ENCODE results near the gene CCDC50.

CCDC50 gene

DNA sequence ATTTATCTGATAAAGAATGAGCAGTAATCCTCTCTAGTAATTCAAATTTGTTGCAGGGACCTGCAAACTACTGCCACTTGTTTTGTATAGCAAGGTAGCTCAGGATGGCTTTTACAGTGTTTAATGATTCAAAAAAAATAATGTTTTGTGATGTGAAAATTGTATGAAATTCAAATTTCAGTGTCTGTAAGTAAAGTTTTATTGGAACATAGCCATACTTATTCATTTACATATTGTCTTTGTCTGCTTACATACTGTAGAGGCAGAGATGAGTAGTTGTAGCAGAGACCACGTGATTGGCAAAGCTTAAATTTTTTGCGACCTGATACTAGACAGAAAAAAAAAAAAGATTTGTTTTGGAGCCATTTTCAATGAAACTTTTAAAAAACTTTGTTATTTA, 7.6 kb downstream of the CCDC50 start:
- no peak for DNase-seq (ENCODE audit: extremely low read depth, low read depth)
- TF ChIP-seq, protein P1, sequence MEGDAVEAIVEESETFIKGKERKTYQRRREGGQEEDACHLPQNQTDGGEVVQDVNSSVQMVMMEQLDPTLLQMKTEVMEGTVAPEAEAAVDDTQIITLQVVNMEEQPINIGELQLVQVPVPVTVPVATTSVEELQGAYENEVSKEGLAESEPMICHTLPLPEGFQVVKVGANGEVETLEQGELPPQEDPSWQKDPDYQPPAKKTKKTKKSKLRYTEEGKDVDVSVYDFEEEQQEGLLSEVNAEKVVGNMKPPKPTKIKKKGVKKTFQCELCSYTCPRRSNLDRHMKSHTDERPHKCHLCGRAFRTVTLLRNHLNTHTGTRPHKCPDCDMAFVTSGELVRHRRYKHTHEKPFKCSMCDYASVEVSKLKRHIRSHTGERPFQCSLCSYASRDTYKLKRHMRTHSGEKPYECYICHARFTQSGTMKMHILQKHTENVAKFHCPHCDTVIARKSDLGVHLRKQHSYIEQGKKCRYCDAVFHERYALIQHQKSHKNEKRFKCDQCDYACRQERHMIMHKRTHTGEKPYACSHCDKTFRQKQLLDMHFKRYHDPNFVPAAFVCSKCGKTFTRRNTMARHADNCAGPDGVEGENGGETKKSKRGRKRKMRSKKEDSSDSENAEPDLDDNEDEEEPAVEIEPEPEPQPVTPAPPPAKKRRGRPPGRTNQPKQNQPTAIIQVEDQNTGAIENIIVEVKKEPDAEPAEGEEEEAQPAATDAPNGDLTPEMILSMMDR (IDR thresholded peaks at IDR 0.05; ENCODE audit: low read depth, low read length, missing control alignments), result no peak

DNA sequence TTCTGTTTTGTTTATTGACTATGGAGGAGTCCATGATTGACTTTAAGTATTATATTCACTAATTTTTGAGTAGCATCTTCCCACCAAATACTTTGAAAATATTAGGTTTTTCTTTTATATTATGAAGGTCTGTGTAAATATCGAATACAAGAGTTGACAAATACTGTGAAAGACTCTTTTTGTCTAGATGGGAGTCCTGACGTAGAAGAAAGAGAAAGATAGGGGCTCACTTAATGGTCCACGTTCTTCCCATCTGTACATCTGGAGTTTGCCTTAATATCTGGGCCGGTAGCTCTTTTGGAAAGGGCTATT, 8.9 kb downstream of the CCDC50 start:
- DNase-seq (ENCODE audit: extremely low read depth, low read depth), result no peak
- TF ChIP-seq, protein P1 (IDR thresholded peaks at IDR 0.05; ENCODE audit: low read depth, low read length, missing control alignments), result no peak
- H3K4me3 ChIP-seq (replicated peaks; ENCODE audit: low read depth, low read length), result no peak overlapping the region

More for the DNA sequence above, 7.6 kb downstream of the CCDC50 start:
- no peak overlapping the region for H3K4me3 ChIP-seq (replicated peaks; ENCODE audit: low read depth, low read length)

- no peak for DNase-seq (ENCODE audit: extremely low read depth, low read depth)
- no peak overlapping the region for H3K4me3 ChIP-seq (replicated peaks; ENCODE audit: low read depth, low read length)
- TF ChIP-seq, protein P1 (IDR thresholded peaks at IDR 0.05; ENCODE audit: low read depth, low read length, missing control alignments), result no peak
Observed at GRCh38 chr3:191339316-191339917, 10.2 kb downstream of the CCDC50 start.

GRCh38 chr3:191340351-191340750, 11.2 kb downstream of the CCDC50 start:
- TF ChIP-seq, protein P1 (IDR thresholded peaks at IDR 0.05; ENCODE audit: low read depth, low read length, missing control alignments), result no peak
- DNase-seq (ENCODE audit: extremely low read depth, low read depth), result no peak

GRCh38 chr3:191340966-191341365, 11.8 kb downstream of the CCDC50 start:
- TF ChIP-seq, protein P1 (IDR thresholded peaks at IDR 0.05; ENCODE audit: low read depth, low read length, missing control alignments), result no peak
- H3K4me3 ChIP-seq (replicated peaks; ENCODE audit: low read depth, low read length), result no peak overlapping the region
- DNase-seq (ENCODE audit: extremely low read depth, low read depth), result no peak

More at GRCh38 chr3:191340351-191340750, 11.2 kb downstream of the CCDC50 start:
- no peak overlapping the region for H3K4me3 ChIP-seq (replicated peaks; ENCODE audit: low read depth, low read length)

DNA sequence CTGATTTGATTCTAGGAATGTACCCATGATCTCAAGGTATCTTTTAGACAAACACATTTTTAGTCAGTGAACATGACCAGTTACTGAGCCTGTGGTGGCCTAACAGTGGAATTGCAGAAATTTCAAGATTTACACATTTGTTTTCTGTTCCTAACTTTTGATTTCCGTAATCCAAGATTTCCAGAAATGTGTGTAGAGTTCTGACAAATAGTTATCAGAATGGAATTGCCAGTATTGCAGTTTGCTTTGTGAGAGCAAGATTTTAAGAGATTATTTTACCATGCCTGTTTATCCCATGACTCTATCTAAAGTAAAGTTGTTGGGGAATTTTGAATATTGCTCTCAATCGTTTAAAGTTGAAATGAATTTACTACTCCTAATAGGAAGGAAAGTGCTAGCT, 12.8 kb downstream of the CCDC50 start:
- TF ChIP-seq, protein P1 (IDR thresholded peaks at IDR 0.05; ENCODE audit: low read depth, low read length, missing control alignments), result no peak
- H3K4me3 ChIP-seq (replicated peaks; ENCODE audit: low read depth, low read length), result no peak overlapping the region
- no peak for DNase-seq (ENCODE audit: extremely low read depth, low read depth)

DNA sequence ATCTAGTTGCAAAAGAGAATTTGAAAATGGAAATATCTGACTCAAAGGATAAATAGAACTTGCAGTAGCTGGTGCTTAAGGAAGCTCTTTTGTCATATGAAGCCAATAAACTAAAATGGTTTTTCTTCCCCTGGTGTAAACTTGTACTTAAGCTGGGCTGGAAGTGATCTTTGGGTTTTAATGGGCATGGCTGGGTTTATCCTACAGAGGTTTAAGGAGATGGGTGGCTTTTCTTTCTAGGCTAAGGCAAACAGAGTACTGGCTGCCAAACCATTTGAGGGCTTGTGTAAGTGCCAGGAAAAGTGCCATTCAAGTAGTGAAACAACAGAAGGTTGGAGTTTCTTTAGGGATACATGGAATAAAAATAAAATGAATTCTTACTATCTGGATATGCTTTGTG, 13.2 kb downstream of the CCDC50 start:
- DNase-seq (ENCODE audit: extremely low read depth, low read depth), result no peak
- TF ChIP-seq, protein P1 (IDR thresholded peaks at IDR 0.05; ENCODE audit: low read depth, low read length, missing control alignments), result no peak
- no peak overlapping the region for H3K4me3 ChIP-seq (replicated peaks; ENCODE audit: low read depth, low read length)
